ENCODE measurements around the gene CDC42BPA.

GRCh38 chr1:227169343-227169742 is 148.9 kb downstream of the CDC42BPA start:
- TF ChIP-seq CTCF (IDR thresholded peaks at IDR 0.05): no peak
- TF ChIP-seq POLR2A (IDR thresholded peaks at IDR 0.05; ENCODE audit: low read length): no peak
